T-helper 17 cell (primary cell): ENCODE measurements around the gene CEP83. TPM values are rescaled to one million over a fixed set of nuclear protein-coding genes. Genes with fewer than 3 reads are reported as not detected.
A peak's percentile ranks its signal among the peaks of the same experiment; 100 is the strongest.
"Not testable (repeated sequence)": the region's sequence is repeated elsewhere in the genome, so short reads cannot be mapped to it uniquely, and the experiment has no call there.

ENCODE experiments used
- ATAC-seq: fragments of 150-1000 bp; cut with Tn5 transposase; 2 replicates; pipeline ENCODE4 v1.10.0; 2021; ENCODE audit warnings: mild to moderate bottlenecking, moderate library complexity
- DNase-seq, 3 donors: peaks; one replicate each; pipeline versions ENCODE4 v3.0.0 to v3.0.0-alpha.2; 2020 to 2021
- H3K9me3 ChIP-seq: one replicate; pipeline ENCODE4 v1.7.0; 2013; ENCODE audit warnings: low read length, mild to moderate bottlenecking; ENCODE audit not compliant: control insufficient read depth, poor library complexity, severe bottlenecking
- H3K27ac Mint-ChIP-seq: one replicate; pipeline ENCODE4 v1.8.0; 2022; ENCODE audit warnings: mild to moderate bottlenecking, moderate library complexity, mixed read lengths
- H3K27me3 Mint-ChIP-seq: one replicate; pipeline ENCODE4 v1.8.0; 2022; ENCODE audit warnings: mixed read lengths
- H3K36me3 Mint-ChIP-seq: one replicate; pipeline ENCODE4 v1.8.0; 2022; ENCODE audit warnings: low read depth, mixed read lengths
- H3K4me1 Mint-ChIP-seq: one replicate; pipeline ENCODE4 v1.8.0; 2022; ENCODE audit warnings: mild to moderate bottlenecking, mixed read lengths
- H3K4me3 Mint-ChIP-seq: one replicate; pipeline ENCODE4 v1.8.0; 2022; ENCODE audit warnings: mild to moderate bottlenecking, moderate library complexity, mixed read lengths
- total RNA-seq, 4 donors: library from RNA in 2 of 4; stranded (reverse) in 2 of 4; gene quantifications; one replicate each; pipeline ENCODE4 v1.2.3 and lab custom pipeline; 2022 to 2026

CEP83 gene
- total RNA-seq, 2 donors from 2014 or later, result 19.1 to 19.7 TPM

GRCh38 chr12:94389482-94390129, 70.1 kb downstream of the CEP83 start:
- H3K27ac Mint-ChIP-seq, ATAC-seq, H3K36me3 Mint-ChIP-seq, H3K4me3 Mint-ChIP-seq, H3K9me3 ChIP-seq, H3K4me1 Mint-ChIP-seq, H3K27me3 Mint-ChIP-seq, DNase-seq: not testable (repeated sequence)

GRCh38 chr12:94386422-94386821, 73.2 kb downstream of the CEP83 start:
- H3K36me3 Mint-ChIP-seq, result peaks cover 10% of the 10 kb centered on the region
- no peak overlapping the region for H3K27ac Mint-ChIP-seq
- DNase-seq (no peak), ATAC-seq (no peak)
- H3K4me3 Mint-ChIP-seq, result no peak overlapping the region
- H3K27me3 Mint-ChIP-seq, result no peaks in the 10 kb centered on the region
- no peaks in the 10 kb centered on the region for H3K9me3 ChIP-seq
- peaks cover 2% of the 10 kb centered on the region for H3K4me1 Mint-ChIP-seq

- H3K27me3 Mint-ChIP-seq, result no peaks in the 10 kb centered on the region
- peaks cover 6% of the 10 kb centered on the region for H3K36me3 Mint-ChIP-seq
- H3K9me3 ChIP-seq, result no peaks in the 10 kb centered on the region
- no peak overlapping the region for H3K4me3 Mint-ChIP-seq
- DNase-seq, result no peak
- ATAC-seq, result no peak
- H3K27ac Mint-ChIP-seq, result no peak overlapping the region
- H3K4me1 Mint-ChIP-seq, result no peaks in the 10 kb centered on the region
Measured at GRCh38 chr12:94384030-94384429, 75.6 kb downstream of the CEP83 start.

GRCh38 chr12:94380507-94380906, 79.2 kb downstream of the CEP83 start:
- no peak for ATAC-seq
- H3K27ac Mint-ChIP-seq, result peak overlapping the region; percentile 41

GRCh38 chr12:94379479-94380113, 80.1 kb downstream of the CEP83 start:
- Mint-ChIP-seq H3K27me3 (no peaks in the 10 kb centered on the region), H3K27ac (no peak overlapping the region), H3K4me3 (no peak overlapping the region), H3K36me3 (peaks cover 8% of the 10 kb centered on the region), H3K4me1 (no peaks in the 10 kb centered on the region)
- no peak for ATAC-seq
- no peaks in the 10 kb centered on the region for H3K9me3 ChIP-seq
- no peak for DNase-seq

More at GRCh38 chr12:94380507-94380906, 79.2 kb downstream of the CEP83 start:
- no peaks in the 10 kb centered on the region for H3K9me3 ChIP-seq
- Mint-ChIP-seq H3K4me3 (no peak overlapping the region), H3K4me1 (no peaks in the 10 kb centered on the region), H3K27me3 (no peaks in the 10 kb centered on the region), H3K36me3 (peaks cover 9% of the 10 kb centered on the region)
- DNase-seq, result no peak

GRCh38 chr12:94377599-94377998, 82.1 kb downstream of the CEP83 start:
- Mint-ChIP-seq H3K27me3 (no peaks in the 10 kb centered on the region), H3K27ac (no peak overlapping the region), H3K4me3 (no peak overlapping the region), H3K36me3 (peaks cover 8% of the 10 kb centered on the region), H3K4me1 (no peaks in the 10 kb centered on the region)
- DNase-seq, result no peak
- ATAC-seq, result no peak
- no peaks in the 10 kb centered on the region for H3K9me3 ChIP-seq

- DNase-seq (no peak), ATAC-seq (no peak)
- H3K9me3 ChIP-seq, result no peaks in the 10 kb centered on the region
- H3K27me3 Mint-ChIP-seq, result no peaks in the 10 kb centered on the region
- H3K36me3 Mint-ChIP-seq, result peaks cover 8% of the 10 kb centered on the region
- H3K4me3 Mint-ChIP-seq, result no peak overlapping the region
- H3K4me1 Mint-ChIP-seq, result no peaks in the 10 kb centered on the region
- no peak overlapping the region for H3K27ac Mint-ChIP-seq
Measured at GRCh38 chr12:94374124-94374523, 85.5 kb downstream of the CEP83 start.

- DNase-seq, result no peak
- Mint-ChIP-seq H3K27ac (no peak overlapping the region), H3K27me3 (no peaks in the 10 kb centered on the region), H3K4me1 (peaks cover 3% of the 10 kb centered on the region), H3K4me3 (no peak overlapping the region), H3K36me3 (peaks cover 7% of the 10 kb centered on the region)
- no peak for ATAC-seq
- no peaks in the 10 kb centered on the region for H3K9me3 ChIP-seq
Measured at GRCh38 chr12:94372461-94372860, 87.2 kb downstream of the CEP83 start.

GRCh38 chr12:94362653-94363052, 97.0 kb downstream of the CEP83 start:
- peaks cover 4% of the 10 kb centered on the region for H3K36me3 Mint-ChIP-seq
- H3K4me1 Mint-ChIP-seq, result peaks cover under 1% of the 10 kb centered on the region
- ATAC-seq, result no peak
- no peak overlapping the region for H3K4me3 Mint-ChIP-seq
- no peak for DNase-seq
- H3K27me3 Mint-ChIP-seq, result no peaks in the 10 kb centered on the region
- no peak overlapping the region for H3K27ac Mint-ChIP-seq
- no peaks in the 10 kb centered on the region for H3K9me3 ChIP-seq

GRCh38 chr12:94359761-94360160, 99.9 kb downstream of the CEP83 start:
- H3K27me3 Mint-ChIP-seq, result no peaks in the 10 kb centered on the region

GRCh38 chr12:94353130-94353529, 106.5 kb downstream of the CEP83 start:
- Mint-ChIP-seq H3K27me3 (no peaks in the 10 kb centered on the region), H3K4me3 (no peak overlapping the region), H3K27ac (no peak overlapping the region), H3K4me1 (no peaks in the 10 kb centered on the region), H3K36me3 (peaks cover 4% of the 10 kb centered on the region)
- peaks cover 7% of the 10 kb centered on the region for H3K9me3 ChIP-seq
- ATAC-seq (no peak), DNase-seq (no peak)

More at GRCh38 chr12:94359761-94360160, 99.9 kb downstream of the CEP83 start:
- Mint-ChIP-seq H3K4me3 (no peak overlapping the region), H3K27ac (no peak overlapping the region), H3K4me1 (no peaks in the 10 kb centered on the region), H3K36me3 (peaks cover 2% of the 10 kb centered on the region)
- DNase-seq (no peak), ATAC-seq (no peak)
- no peaks in the 10 kb centered on the region for H3K9me3 ChIP-seq

GRCh38 chr12:94340573-94340972, 119.1 kb downstream of the CEP83 start:
- ATAC-seq (no peak), DNase-seq (no peak)
- Mint-ChIP-seq H3K27ac (no peak overlapping the region), H3K27me3 (no peaks in the 10 kb centered on the region), H3K36me3 (peaks cover 1% of the 10 kb centered on the region), H3K4me3 (no peak overlapping the region), H3K4me1 (no peaks in the 10 kb centered on the region)
- no peaks in the 10 kb centered on the region for H3K9me3 ChIP-seq

GRCh38 chr12:94338006-94338794, 121.5 kb downstream of the CEP83 start:
- Mint-ChIP-seq H3K27ac (no peak overlapping the region), H3K36me3 (peaks cover 2% of the 10 kb centered on the region), H3K4me3 (no peak overlapping the region), H3K27me3 (no peaks in the 10 kb centered on the region), H3K4me1 (no peaks in the 10 kb centered on the region)
- DNase-seq (no peak), ATAC-seq (no peak)
- no peaks in the 10 kb centered on the region for H3K9me3 ChIP-seq
